ENCODE measurements around the gene KRTAP6-1.

Gene KRTAP6-1, protein sequence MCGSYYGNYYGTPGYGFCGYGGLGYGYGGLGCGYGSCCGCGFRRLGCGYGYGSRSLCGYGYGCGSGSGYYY

DNA sequence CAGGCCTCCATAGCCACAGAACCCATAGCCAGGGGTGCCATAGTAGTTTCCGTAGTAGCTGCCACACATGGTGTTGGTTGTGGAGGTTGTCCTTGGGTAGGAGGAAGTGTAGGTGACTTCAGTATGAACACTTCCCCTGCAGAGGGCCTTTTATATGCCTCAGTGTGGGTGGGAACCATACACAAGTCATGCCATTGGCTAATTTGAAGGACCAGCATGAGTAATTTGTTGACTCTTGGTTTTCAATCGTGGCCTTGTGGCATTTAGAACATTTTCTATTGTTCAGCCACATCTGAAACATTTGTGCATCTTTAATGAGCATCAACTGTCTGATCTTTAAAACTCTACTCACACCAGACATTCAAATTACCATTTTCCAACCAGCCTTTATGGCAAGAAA, at the start of gene KRTAP6-1:
Gene KRTAP6-1 (minus strand): TSS at position 95 of the 400 bp plus-strand sequence. CDS start 26 bp downstream, at position 69.
- DNase-seq (ENCODE audit: low spot score), result peak; percentile 1

DNA sequence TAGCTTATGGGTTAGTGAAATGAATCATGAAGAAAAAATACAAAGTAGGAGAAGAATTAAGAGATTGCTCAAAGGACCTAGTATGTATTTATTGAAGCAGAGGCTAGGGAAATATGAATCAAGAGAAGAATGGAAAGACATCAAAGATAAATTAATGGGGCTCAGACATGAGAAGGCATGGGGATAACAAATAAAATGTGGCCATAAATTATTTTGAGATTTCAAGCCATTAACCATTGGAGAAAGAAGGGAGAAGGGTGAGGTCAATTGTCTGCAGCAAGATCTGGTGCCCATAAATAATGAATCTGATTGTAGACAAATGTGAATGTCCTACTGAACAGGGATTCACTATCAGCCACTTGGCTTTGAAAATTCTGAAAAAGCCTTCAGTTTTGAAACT, 39.2 kb upstream of the KRTAP6-1 start:
- DNase-seq (ENCODE audit: low spot score), result no peak

DNA sequence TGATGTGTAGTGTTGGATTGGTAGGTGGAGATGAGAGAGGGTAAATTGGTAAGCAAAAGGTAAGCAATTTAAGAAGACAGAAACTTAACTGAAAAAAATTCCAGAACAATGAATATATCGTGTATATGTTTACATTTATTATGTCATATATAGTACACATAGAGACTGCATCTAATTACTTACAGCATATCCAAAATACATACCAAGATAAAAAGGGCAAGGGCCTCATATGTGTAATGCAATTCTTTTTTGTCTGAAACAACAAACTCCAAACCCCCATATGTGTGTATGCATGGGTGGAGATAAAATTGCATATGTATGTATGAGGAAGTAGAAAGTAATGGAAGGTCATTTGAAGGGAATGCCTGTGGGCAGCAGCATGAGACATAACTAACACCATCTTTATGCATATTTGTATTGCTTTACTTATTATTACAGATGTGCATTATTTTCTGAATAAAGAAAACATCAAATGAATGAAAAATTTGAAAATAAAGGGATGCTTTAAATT, 33.2 kb upstream of the KRTAP6-1 start:
- DNase-seq (ENCODE audit: low spot score), result no peak

DNA sequence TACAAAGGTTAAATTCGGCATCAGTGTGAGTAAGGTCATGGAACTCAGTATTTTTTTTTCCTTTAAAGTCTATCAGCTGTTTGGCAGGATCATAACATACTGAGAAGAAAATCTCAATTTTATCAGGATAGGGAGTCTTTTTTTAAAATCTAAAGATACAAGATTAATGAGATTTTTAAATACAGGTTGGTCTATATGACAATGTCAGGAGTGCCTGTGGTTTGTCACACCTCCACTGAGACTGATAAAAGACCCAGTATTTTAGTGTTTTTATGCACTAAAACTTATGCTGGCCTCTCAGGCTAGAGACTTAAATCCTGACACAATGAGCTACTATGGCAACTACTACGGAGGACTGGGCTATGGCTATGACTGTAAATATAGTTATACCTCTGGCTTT, 28.8 kb upstream of the KRTAP6-1 start, which contains the start of gene KRTAP20-3:
Gene KRTAP20-3 (plus strand): TSS at position 301 of the 400 bp plus-strand sequence.
- no peak for DNase-seq (ENCODE audit: low spot score)

DNA sequence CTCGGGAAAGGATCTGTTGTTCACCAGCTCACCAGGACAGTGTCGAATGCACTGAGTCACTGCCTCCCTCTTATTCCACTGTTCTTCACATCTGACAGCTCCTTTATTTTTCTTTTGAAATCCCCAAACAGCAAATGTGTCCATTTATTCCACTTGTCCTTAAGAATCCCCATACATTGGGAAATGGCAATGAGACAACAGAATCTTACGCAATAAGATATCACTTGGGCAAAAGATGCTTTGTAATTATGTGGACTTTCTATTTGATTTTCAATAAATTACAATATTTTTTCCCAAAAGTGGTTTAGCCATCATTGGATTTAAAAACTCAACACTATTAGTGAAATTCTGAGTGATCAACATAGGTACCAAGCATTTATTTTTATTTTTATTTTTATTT, 25.0 kb upstream of the KRTAP6-1 start:
- no peak for DNase-seq (ENCODE audit: low spot score)

DNA sequence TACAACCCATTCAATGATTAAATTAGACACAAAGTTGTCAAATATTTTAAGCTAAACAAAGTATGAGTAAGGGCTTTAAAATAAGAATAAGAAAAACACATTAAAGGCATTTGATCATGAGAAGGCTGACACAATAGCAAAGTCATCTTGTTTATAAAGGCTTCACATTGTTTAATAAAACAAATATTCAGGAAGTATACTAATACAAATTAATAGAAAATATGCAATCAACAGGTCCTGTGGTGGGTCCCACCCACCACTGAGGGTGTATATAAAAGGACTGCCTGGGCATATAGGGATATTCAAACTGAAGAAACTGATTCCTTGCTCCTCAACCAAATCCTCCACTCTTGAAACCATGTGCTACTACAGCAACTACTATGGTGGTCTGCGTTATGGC, 21.2 kb upstream of the KRTAP6-1 start, which contains the start of gene KRTAP20-2:
Gene KRTAP20-2 (plus strand): TSS at position 301 of the 400 bp plus-strand sequence. CDS start 58 bp downstream, at position 359.
- no peak for DNase-seq (ENCODE audit: low spot score)

DNA sequence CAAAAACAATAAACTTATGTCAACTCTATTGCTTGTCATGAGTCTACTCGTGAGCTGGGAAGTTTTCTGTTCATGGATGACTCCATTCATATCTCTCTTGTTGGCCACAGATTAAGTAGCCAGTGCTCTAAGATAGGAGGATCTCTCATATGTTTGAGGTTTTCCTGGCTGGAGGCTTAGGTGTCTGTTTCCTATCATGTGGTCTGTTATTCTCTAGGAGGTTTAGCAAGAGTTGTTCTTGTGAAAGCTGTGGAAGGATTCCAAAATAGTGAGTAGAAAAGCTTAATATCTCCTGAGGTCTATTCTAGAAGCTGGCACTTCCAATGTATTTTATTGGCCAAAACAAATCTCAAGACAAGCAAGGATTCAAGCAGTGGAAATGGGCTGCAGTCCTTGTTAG, 15.5 kb upstream of the KRTAP6-1 start:
- DNase-seq (ENCODE audit: low spot score), result no peak

DNA sequence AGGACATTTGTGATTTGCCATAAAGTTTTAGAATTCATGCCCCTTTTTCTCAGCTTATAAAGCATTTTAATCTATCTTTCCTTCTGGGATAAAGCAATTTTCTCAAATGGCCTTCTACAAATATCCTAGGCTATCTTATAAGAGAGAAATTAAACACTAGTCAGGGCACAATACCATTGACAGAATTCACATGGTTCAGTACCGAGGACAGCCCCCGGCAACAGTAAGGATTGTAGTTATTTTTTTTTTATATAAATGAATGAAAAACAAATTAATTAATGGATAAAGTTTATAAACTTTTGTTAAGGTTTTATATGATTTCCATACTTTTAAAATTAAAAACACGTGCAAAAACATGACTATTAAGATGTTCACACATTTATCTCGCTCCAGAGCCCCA, 14.4 kb upstream of the KRTAP6-1 start:
- DNase-seq (ENCODE audit: low spot score), result no peak

DNA sequence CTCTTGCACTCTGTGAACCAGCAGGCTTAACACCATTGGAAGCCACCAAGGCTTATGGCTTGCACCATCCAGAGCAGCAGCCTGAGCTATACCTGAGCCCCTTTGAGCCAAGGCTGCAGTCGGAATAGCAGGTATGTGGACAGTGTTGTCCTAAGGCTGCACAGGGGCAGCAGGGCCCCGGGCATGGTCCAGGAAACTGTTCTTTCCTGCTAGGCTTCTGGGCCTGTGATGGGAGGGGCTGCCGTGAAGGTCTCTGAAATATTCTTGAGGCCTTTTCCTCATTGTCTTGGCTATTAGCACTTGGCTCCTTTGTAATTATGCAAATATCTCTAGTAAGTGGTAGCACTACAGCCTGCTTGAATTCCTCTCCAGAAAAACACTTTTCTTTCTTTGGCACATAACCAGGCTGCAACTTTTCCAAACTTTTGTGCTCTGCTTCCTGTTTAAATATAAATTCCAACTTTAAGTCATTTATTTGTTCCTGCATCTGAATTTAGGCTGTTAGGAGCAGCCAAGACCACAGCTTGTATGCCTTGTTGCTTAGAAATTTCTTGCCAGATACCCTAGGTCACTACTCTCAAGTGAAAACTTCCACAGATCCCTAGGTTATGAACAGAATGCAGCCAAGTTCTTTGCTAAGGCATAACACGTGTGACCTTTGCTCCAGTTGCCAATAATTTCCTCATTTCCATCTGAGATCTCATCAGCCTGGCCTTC, 11.9 kb upstream of the KRTAP6-1 start:
- DNase-seq (ENCODE audit: low spot score), result no peak

DNA sequence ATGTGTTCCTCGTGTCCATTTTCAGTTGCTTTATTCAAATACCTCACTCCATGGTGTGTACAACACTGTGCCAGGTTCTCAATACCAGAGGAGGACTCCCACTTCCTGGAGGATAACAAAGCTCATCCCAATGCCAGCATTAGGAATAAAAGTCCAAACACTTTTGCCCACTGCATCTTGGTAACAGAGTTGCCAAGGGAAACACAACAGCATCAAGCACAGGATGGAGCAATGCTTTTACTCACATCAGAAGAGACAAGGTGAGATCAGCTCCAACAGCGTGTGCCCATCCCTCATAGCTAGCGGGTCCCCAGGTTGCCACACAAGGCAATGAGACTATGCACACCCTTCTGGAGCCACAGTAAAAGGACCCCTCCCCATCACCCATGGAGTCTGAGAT, 9.6 kb upstream of the KRTAP6-1 start:
- no peak for DNase-seq (ENCODE audit: low spot score)

DNA sequence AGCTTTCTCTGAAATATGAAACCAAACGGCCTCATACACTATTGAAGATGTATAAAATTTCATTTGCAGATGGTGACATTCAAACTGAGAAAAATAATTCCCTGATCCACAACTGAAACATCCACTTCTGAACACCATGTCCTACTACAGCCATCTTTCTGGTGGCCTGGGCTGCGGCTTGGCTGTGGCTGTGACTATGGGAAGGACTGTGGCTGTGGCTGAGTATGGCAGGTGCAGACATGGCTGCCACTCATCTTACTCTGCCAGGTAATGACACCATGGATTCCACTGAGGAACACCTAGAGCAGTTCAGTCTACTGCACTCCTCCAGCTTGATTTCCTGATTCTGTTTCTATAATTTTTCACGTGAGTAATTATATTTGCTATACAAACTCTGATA, 6.8 kb upstream of the KRTAP6-1 start, which contains the start of gene KRTAP20-4:
Gene KRTAP20-4 (plus strand): TSS at position 106 of the 400 bp plus-strand sequence.
- DNase-seq (ENCODE audit: low spot score), result no peak

DNA sequence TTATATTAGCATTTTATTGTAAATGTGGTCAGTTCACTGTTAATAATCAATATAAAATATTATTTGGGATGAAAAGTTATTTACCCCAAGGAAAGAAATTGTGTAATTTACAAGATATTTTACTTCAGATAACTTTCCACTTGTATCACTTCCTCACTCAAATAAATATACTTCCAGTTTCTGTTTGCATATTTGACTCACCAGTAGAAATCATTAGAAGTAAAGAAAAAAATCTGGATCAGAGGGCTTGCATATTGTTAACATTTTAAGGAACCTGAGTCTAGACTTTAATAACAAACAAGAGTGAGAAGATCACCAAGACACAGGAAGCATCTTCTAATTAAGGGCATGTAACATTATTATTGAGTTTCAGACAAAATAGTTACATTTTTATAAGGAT, 6.3 kb upstream of the KRTAP6-1 start:
- no peak for DNase-seq (ENCODE audit: low spot score)

DNA sequence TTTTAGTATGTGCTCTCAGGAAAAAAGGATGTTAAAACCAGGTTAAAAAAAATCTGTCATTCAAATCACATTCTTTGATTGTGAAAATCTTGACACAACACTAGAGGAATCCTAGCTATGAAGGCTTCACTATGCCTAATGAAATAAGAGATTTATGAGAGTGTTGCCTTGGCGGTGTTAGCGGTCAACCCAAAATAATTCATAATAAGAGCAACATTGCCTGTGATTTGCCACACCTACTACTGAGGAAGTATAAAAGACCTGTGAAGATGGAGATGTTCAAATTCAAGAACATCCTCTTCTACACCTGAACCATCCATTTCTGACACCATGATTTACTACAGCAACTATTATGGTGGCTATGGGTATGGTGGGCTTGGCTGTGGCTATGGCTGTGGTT, 2.4 kb upstream of the KRTAP6-1 start, which contains the start of gene KRTAP20-1:
Gene KRTAP20-1 (plus strand): TSS at position 301 of the 400 bp plus-strand sequence. CDS start 30 bp downstream, at position 331.
- no peak for DNase-seq (ENCODE audit: low spot score)

DNA sequence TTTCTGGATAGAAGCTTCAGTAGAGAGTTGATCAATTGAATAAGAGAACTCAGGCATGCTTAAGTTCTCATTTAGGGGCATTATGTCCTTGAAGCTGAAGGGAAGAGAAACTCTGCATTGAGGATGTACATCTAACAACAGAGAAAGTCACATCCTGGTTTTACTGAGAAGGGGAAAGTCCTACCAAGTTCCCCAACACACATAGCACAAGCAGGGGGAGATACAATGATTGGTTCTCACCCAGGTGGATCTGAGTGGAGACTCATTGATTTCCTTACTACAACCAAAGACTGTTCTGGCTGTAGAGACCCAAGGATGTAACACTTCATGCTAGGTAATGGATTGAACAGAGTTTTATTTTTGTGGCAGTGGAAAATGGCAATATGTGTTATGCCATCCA, 1.5 kb upstream of the KRTAP6-1 start:
- DNase-seq (ENCODE audit: low spot score), result no peak

DNA sequence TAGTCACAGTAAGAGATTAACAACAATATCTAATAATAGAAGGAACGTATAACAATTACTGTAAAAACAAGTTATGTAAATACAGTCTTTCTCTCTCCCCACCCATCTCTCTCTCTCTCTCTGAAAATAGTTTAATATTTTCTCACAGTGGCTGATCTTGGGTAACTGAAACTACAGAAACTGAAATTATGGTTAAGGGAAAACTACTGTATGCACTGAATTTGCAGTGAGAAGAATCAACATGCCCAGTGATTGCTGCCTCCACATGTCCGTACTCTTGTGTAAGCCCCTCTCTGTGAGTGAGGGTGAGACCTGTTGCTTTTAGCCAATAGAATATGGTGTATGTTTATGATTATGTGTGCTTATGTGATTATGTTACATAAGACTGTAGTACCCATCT, 1.6 kb downstream of the KRTAP6-1 start:
- no peak for DNase-seq (ENCODE audit: low spot score)

DNA sequence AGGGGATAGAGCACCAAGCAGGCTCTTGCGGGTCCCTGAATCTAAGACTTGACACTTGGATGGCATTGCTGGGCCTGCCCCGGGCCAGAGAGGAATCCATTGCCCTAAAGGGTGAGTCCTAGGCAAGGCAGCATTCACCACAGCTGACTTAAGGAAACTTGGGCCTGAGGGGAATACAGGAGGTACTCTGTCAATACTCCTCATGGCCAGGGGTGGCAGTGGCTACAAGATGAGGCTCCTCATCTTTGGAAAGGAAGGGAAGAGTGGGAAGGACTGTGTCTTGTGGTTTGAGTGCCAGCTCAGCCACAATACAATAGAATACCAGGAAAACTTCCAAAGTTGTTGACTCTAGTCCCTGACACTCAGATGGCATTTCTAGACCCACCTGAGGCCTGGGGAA, 7.8 kb downstream of the KRTAP6-1 start:
- no peak for DNase-seq (ENCODE audit: low spot score)

DNA sequence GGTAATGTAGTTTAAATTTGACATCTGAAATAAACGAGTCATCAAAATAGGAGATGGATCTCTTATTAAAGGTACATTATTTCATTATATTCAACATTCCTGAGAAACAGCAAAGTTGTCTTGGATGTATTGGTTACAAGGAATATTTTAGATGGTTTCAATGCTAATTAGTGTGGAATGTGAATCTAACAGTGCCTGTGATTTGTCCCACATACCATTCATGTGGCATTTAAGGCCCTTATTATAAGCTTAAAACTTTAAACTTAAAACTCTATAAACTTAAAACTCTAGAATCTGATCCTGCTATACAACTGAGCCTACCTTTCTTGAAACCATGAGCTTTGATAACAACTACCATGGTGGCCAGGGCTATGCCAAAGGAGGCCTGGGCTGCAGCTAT, 12.9 kb downstream of the KRTAP6-1 start, which contains the start of gene KRTAP22-1:
Gene KRTAP22-1 (plus strand): TSS at position 301 of the 400 bp plus-strand sequence.
- no peak for DNase-seq (ENCODE audit: low spot score)

DNA sequence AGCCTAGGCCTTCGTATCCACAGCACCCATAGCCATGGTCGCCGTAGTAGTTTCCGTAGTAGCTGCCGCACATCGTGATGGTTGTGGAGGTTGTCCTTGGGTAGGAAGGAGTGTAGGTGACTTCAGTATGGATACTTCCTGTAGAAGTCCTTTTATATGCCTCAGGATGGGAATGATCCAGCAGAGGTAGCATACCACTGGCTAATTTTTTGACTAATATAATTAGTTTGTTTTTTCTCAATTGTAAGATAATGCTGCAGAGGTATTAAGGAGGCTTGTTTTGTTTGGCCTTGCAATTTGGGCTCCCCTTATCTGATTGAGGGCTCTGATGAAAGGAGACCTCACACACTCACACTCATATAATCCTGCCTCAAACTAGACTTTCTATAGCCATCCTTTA, 14.9 kb downstream of the KRTAP6-1 start, which contains the start of gene KRTAP6-2:
Gene KRTAP6-2 (minus strand): TSS at position 101 of the 400 bp plus-strand sequence. CDS start 28 bp downstream, at position 73.
- DNase-seq (ENCODE audit: low spot score), result no peak

DNA sequence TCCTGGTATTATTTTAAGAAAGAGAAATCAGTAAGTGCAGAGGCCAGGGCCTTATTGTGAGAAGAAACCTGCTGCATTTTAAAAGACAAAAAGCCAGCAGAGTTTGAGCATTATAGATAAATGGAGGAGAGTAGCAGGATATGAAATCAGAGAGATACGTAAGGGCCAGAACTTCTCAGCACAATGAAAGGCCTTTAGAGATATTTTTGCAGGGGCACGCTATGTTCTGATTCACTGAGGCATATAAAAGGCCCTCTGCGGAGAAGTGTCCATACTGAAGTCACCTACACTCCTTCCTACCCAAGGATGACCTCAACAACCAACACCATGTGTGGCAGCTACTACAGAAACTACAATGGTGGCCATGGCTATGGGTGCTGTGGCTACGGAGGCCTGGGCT, 21.6 kb downstream of the KRTAP6-1 start, which contains the start of gene KRTAP6-3:
Gene KRTAP6-3 (plus strand): TSS at position 301 of the 400 bp plus-strand sequence. CDS start 6 bp downstream, at position 307.
- no peak for DNase-seq (ENCODE audit: low spot score)

DNA sequence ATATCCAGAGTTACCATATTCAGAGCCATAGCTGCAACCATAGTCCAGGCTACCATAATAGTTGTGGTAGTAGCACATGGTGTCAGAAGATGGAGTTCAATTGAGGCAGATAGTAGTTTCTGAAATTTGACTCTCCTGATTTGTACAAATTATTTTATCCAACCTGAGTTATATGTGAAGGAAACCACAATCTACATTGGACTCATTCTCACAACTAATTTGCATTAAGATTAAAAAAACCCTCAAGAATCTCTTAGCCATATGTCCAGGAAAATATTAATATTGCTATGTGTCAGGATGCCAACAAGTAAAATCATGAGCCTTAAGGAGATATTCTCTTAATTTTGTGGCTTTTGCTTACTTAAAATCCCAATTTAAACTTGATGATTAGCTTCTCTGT, 23.4 kb downstream of the KRTAP6-1 start, which contains the start of gene KRTAP22-2:
Gene KRTAP22-2 (minus strand): TSS at position 101 of the 400 bp plus-strand sequence.
- no peak for DNase-seq (ENCODE audit: low spot score)

DNA sequence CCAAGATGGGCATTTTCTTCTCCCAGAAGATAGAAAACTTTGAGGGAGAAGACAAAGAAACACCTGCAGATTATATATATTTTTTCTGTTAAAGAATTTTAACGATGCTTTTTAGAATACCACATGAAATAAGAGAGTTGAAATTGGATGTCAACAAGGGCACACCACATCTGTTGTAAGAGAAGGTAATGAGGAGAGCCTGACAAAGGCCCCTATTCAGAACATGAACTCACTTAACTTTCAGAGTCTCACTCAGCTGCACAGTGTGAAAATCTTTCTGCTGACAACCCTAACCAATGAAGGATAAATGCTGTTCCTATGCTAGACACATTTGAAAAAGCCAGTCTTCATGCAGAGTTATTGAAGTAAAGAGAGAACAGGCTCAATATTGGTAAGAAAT, 30.9 kb downstream of the KRTAP6-1 start:
- no peak for DNase-seq (ENCODE audit: low spot score)

DNA sequence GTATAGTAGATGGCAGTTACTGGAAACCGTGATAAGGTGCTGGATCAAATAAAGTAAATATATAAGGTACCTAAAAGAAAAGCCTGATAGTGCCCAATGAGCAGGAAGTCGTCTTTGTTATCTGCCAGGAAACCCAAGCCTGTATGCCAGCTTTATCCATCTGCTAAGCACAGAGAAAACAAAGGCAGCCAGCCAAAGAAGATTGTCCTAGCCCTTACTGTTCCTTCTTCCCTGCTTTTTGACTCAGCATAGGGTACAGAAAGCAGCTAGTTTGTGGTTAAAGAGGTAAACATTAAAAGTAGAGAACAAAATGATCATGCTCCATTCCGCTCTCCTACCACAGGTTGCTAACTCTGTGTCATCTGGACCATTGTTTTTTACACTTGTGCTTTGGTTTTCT, 33.6 kb downstream of the KRTAP6-1 start:
- no peak for DNase-seq (ENCODE audit: low spot score)

DNA sequence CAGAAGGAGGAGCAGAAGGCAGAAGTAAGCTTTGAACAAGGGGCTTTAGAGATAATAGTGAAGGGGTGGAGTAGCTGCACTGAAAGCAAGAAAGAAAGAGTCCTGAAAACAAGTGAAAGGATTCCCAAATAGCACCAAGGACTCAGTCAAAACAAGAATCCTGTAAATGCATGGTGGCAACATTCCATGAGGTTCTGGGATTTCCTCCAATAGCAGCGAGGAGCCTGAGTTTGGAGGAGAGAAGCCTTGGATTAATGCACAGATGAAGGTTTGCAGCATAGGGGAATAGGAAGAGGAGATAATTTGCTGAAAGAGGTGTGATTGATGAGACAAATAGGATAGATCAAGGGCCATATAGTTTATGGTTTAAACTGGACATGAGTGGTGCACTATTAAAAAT, 34.4 kb downstream of the KRTAP6-1 start:
- DNase-seq (ENCODE audit: low spot score), result no peak

Data from activated CD4-positive, alpha-beta T cell treated with anti-CD3 and anti-CD28 coated beads, Interleukin-2, Interleukin-4, amounts not matched to agents 100 ng/mL and 50 ng/mL, durations not matched to agents 16 hours and 8 hours (primary cell).